PC-9 (cell line): ENCODE measurements around the gene TRIML1. TPM values are rescaled to one million over a fixed set of nuclear protein-coding genes. Genes with fewer than 3 reads are reported as not detected.

Experiments
- BruUV-seq: library from RNA; stranded (reverse); fragments of 400-500 nt; replicated peaks from 2 replicates; lab custom pipeline; 2021; lab: Mats Ljungman, UMichigan
- CTCF ChIA-PET: fragments of 300-600 bp; sonication (Branson Sonifier 250); formaldehyde crosslinking; loops from one replicate; lab custom pipeline; 2022; ENCODE audit warnings: antibody characterized with exemption; lab: Charles Lee
- POLR2A ChIA-PET: fragments of 300-600 bp; sonication (Branson Sonifier 250); formaldehyde crosslinking; loops from one replicate; lab custom pipeline; 2022; ENCODE audit warnings: antibody characterized with exemption; ENCODE audit not compliant: unreplicated experiment; lab: Charles Lee
- DNase-seq, 2 experiments: peaks; one replicate each; pipeline versions ENCODE4 v3.0.0 to v3.0.0-alpha.2; 2015 to 2022; ENCODE audit warnings: mixed read lengths in 1 of 2
- H2AFZ ChIP-seq: fragments of 200-600 bp; sonication (generic); 2 replicates; pipeline ENCODE4 v1.8.1; 2017; ENCODE audit warnings: antibody characterized with exemption
- H3F3A ChIP-seq: fragments of 200-600 bp; sonication (generic); 2 replicates; pipeline ENCODE4 v1.8.1; 2017; ENCODE audit warnings: antibody characterized with exemption, mild to moderate bottlenecking, low read depth; ENCODE audit not compliant: insufficient read depth
- H3K27ac ChIP-seq: fragments of 200-600 bp; sonication (generic); 2 replicates; pipeline ENCODE4 v1.6.1; 2016; ENCODE audit warnings: mixed run types
- H3K27me3 ChIP-seq: fragments of 200-600 bp; sonication (generic); 2 replicates; pipeline ENCODE4 v1.6.1; 2016; ENCODE audit warnings: low read depth, mixed run types; ENCODE audit not compliant: insufficient read depth
- H3K36me3 ChIP-seq: fragments of 200-600 bp; sonication (generic); 2 replicates; pipeline ENCODE4 v1.6.1; 2016; ENCODE audit warnings: low read depth, mixed run types
- H3K4me1 ChIP-seq: fragments of 200-600 bp; sonication (generic); replicated peaks from 2 replicates; pipeline ENCODE4 v1.6.1; 2016; ENCODE audit warnings: mixed run types; ENCODE audit not compliant: insufficient read depth
- H3K4me2 ChIP-seq: fragments of 200-600 bp; sonication (generic); 2 replicates; pipeline ENCODE4 v1.6.1; 2017; ENCODE audit warnings: mixed run types
- H3K4me3 ChIP-seq: fragments of 200-600 bp; sonication (generic); 2 replicates; pipeline ENCODE4 v1.6.1; 2016; ENCODE audit warnings: mixed run types
- H3K79me2 ChIP-seq: fragments of 200-600 bp; sonication (generic); 2 replicates; pipeline ENCODE4 v1.6.1; 2017; ENCODE audit warnings: low read depth, mixed run types
- H3K9me2 ChIP-seq: fragments of 200-600 bp; sonication (generic); 2 replicates; pipeline ENCODE4 v1.8.1; 2017; ENCODE audit warnings: mild to moderate bottlenecking; ENCODE audit not compliant: insufficient read depth
- H3K9me3 ChIP-seq: fragments of 200-600 bp; sonication (generic); 2 replicates; pipeline ENCODE4 v1.8.1; 2016; ENCODE audit warnings: low read depth; ENCODE audit not compliant: insufficient read depth
- H4K20me1 ChIP-seq: fragments of 200-600 bp; sonication (generic); 2 replicates; pipeline ENCODE4 v1.8.1; 2017; ENCODE audit not compliant: insufficient read depth
- CTCF ChIP-seq: fragments of 200-600 bp; sonication (generic); conservative IDR thresholded peaks from 2 replicates; pipeline ENCODE4 v1.6.1; 2017; ENCODE audit warnings: mixed run types, antibody characterized with exemption, mild to moderate bottlenecking, moderate library complexity
- EZH2 ChIP-seq: fragments of 200-600 bp; sonication (generic); IDR thresholded peaks from 2 replicates; pipeline ENCODE4 v1.8.0; 2017; ENCODE audit warnings: antibody characterized with exemption, low read depth
- intact Hi-C: fragments of 100-400 bp; cut with micrococcal nuclease; formaldehyde crosslinking; loops from one replicate; pipeline ENCODE4 v1.10.0; 2022; ENCODE audit not compliant: unreplicated experiment
- total RNA-seq: library from RNA; stranded (reverse); gene quantifications from 2 replicates; pipeline ENCODE4 v1.2.3, GENCODE V29; 2021

TRIML1 gene
- total RNA-seq, 1 experiment from 2014 or later: not detected

GRCh38 chr4:188117631-188118324 lies 21.5 kb upstream of the TRIML1 start:
- POLR2A ChIA-PET: no interaction called here
- Histone ChIP-seq H2AFZ (no peak overlapping the region), H3K36me3 (no peaks in the 10 kb centered on the region), H3K9me3 (no peaks in the 10 kb centered on the region), H3K9me2 (no peaks in the 10 kb centered on the region), H3K27me3 (peaks cover 4% of the 10 kb centered on the region; the same call in 1 of the 2 replicates), H3K4me1 (no peaks in the 10 kb centered on the region), H3K4me2 (no peak overlapping the region), H3F3A (no peaks in the 10 kb centered on the region), H3K4me3 (no peak overlapping the region), H3K79me2 (no peaks in the 10 kb centered on the region), H4K20me1 (no peaks in the 10 kb centered on the region), H3K27ac (no peak overlapping the region)
- BruUV-seq: no TSS peak
- CTCF ChIA-PET: no interaction called here
- TF ChIP-seq EZH2 (no peak), CTCF (no peak)
- no peak for DNase-seq
- intact Hi-C loops: no loop called here

GRCh38 chr4:188121530-188121929 lies 17.7 kb upstream of the TRIML1 start:
- BruUV-seq: no TSS peak
- no peak overlapping the region for H3K4me3 ChIP-seq
- H3K9me3 ChIP-seq: no peaks in the 10 kb centered on the region
- intact Hi-C loops: no loop called here
- ChIA-PET POLR2A (no interaction called here), CTCF (no interaction called here)
- H3K27me3 ChIP-seq: peaks cover 4% of the 10 kb centered on the region; the same call in 1 of the 2 replicates
- H2AFZ ChIP-seq: no peak overlapping the region
- no peak overlapping the region for H3K4me2 ChIP-seq
- H3K4me1 ChIP-seq: no peaks in the 10 kb centered on the region
- H3K79me2 ChIP-seq: no peaks in the 10 kb centered on the region
- H3F3A ChIP-seq: no peaks in the 10 kb centered on the region
- H3K36me3 ChIP-seq: no peaks in the 10 kb centered on the region
- H3K27ac ChIP-seq: no peak overlapping the region
- no peak for DNase-seq
- H4K20me1 ChIP-seq: no peaks in the 10 kb centered on the region
- TF ChIP-seq CTCF: no peak
- no peak for TF ChIP-seq EZH2
- no peaks in the 10 kb centered on the region for H3K9me2 ChIP-seq

GRCh38 chr4:188127214-188127874 lies 11.9 kb upstream of the TRIML1 start:
- Histone ChIP-seq H4K20me1 (no peaks in the 10 kb centered on the region), H3K4me3 (no peak overlapping the region), H3F3A (no peaks in the 10 kb centered on the region), H3K79me2 (no peaks in the 10 kb centered on the region), H3K36me3 (no peaks in the 10 kb centered on the region), H3K4me2 (0 out of 2 replicates have a peak overlapping the region, but pooled peaks have one; percentile 22), H3K27ac (peak overlapping the region; percentile 37; the same call in 1 of the 2 replicates), H3K4me1 (no peaks in the 10 kb centered on the region), H3K27me3 (no peaks in the 10 kb centered on the region), H3K9me3 (no peaks in the 10 kb centered on the region), H2AFZ (no peak overlapping the region), H3K9me2 (no peaks in the 10 kb centered on the region)
- POLR2A ChIA-PET: no interaction called here
- peak in 1 of 2 experiments; percentile 58 for DNase-seq
- intact Hi-C loops: no loop called here
- BruUV-seq: no TSS peak
- no peak for TF ChIP-seq CTCF
- no peak for TF ChIP-seq EZH2
- CTCF ChIA-PET: interaction anchor here (0.6 kb wide), 1 partner anchor 104 kb away, joined by 3 read pairs; no protein-coding TSS in a partner anchor
